Activated CD4-positive, CD25-positive, alpha-beta regulatory T cell treated with anti-CD3 and anti-CD28 coated beads, Interleukin-2, amount 50 U/mL, for 16 hours (primary cell): ENCODE results near the gene TMEM240.
"Not testable (repeated sequence)": the region's sequence is repeated elsewhere in the genome, so short reads cannot be mapped to it uniquely, and the experiment has no call there.

ENCODE experiments used
- DNase-seq: peaks from one replicate; pipeline ENCODE4 v3.0.0-alpha.2; 2020; ENCODE audit warnings: low read depth, low spot score

Gene TMEM240

DNA sequence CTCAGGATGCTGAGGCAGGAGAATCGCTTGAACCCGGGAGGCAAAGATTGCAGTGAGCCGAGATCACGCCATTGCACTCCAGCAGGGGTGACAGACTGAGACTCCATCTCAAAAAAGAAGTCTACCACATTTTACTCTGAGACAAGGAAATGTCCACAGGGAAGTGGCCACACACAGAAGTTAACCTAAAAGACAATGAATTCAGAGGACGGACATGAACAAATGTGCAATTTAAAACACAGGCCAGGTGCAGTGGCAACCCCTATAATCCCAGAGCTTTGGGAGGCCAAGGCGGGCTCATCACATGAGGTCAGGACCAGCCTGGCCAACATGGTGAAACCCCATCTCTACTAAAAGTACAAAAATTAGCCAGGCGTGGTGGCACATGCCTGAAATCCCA lies 17.3 kb upstream of the TMEM240 start:
- DNase-seq: not testable (repeated sequence)

GRCh38 chr1:1556961-1557360 lies 16.5 kb upstream of the TMEM240 start:
- DNase-seq: not testable (repeated sequence)

GRCh38 chr1:1556505-1556904 lies 16.1 kb upstream of the TMEM240 start:
- no peak for DNase-seq

DNA sequence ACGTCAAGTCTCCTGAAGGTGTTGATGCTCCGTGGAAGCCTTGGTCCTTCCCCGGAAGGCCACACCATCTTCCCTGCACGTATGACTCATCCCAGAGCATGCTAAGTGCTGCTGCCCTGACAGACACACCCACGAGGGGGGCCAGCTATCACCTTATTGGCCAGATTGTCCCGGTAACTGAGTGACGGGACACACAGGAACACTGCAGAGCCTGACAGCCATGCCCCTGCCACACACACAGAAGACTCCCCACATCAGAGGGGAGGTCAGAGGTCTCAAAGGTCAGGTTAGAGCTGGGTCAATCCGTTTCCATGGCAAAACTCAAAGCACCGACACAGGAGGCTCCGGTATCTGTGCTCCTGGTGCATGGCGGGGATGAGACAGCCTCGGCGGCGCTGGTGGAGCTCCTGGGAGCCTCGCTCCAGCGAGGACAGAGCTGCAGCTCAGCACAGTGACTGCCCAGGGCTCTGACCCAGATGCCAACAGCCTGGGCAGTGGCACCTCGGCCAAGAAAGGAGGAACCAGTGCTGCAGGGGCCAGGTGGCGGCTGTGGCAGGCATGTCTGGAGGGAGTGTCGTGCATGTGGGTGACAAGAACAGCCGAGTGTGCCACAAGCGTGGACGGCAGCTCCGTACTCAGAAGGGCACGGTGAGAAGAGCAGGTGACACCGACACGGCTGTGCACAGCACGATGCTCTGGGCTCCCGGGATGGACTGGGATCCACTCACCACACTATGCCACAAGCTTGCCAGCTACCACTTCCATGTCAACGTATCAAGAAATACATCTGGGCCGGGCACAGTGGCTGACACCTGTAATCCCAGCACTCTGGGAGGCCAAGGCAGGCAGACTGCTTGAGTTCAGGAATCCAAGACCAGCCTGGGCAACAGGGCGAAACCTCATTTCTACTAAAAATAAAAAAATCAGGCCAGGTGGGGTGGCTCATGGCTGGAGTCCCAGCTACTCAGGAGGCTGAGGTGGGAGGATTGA lies 14.8 kb upstream of the TMEM240 start:
- no peak for DNase-seq

- DNase-seq: no peak
These were observed 14.1 kb upstream of the TMEM240 start for GRCh38 chr1:1554550-1554925.

GRCh38 chr1:1553821-1554494 lies 13.5 kb upstream of the TMEM240 start:
- DNase-seq: no peak

GRCh38 chr1:1552263-1552639 lies 11.8 kb upstream of the TMEM240 start:
- no peak for DNase-seq

GRCh38 chr1:1551524-1552262 lies 11.3 kb upstream of the TMEM240 start:
- no peak for DNase-seq

DNA sequence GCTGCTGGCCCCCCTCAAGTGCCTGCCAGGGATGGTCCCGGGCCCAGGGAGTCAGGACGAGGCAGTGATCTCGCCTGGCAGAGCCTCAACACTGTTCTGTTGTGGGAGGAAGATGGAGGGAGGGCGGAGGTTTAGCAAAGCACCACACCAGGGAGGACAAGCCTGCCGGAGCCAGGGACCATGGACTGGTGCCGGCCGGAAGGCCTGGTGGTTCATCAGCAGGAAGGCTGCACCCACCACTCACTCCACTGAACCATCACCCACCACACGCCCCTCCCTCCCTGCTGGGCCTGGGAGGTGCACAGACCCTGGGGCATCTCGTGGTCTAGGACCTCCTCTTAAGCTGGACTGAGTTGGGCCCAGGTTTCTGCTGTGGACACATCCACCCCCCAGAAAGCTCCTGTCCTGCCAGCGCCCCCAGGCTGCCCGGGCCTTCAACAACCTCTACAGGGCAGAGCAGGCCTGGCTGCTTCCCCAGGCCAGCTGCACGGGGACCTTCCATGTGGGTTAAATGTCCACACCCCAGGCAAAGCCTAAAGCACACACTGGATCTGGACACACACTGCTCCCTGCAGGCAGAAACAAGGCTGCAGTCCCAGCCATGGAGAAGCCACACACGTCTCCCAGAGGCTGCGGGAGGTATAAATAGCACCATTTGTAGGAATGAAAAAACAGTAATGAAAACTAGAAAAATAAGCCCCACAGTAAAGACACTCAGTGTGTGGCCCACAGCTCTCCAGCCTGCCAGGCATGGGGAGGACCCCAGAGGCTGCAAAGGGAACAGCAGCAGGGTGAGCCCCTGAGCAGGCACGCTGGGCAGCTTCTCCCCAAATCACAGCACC lies 10.4 kb upstream of the TMEM240 start:
- DNase-seq: no peak

DNA sequence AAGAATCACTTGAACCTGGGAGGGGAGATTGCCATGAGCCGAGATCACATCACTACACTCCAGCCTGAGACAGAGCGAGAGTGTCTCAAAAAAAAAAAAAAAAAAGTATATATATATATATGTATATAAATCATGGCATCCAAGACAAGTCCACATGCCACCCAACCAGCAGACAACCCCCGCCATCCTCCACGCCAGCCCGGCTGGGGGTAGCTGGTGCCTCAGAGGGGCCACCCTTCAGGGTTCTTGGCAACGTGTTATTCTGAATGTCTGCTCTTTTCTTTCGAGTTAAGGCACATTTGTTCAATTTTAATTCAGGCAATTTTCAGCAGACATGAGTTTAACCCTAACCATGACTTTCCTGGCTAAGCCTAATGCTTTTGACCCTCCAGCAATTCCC lies 9.7 kb upstream of the TMEM240 start:
- DNase-seq: no peak

DNA sequence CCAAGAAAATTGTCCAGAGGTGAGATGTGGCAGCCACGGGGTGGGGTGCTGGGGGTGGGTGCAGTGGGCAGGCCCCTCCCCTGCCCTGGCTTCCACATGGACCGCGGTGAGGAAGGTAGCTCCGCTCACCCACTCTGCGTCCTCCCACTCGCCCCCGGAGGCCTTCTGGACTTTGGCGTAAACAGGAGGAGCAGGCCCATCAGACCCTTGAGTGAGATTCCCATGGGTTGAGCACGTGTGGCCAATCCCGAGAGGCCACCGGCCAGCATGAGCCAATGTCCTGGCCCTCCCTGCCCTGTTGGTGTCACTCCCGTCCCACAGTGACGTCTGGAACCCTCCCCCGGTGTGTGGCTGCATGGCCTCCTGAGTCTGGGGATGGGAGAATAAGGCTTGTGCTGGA lies 8.2 kb upstream of the TMEM240 start:
- no peak for DNase-seq

DNA sequence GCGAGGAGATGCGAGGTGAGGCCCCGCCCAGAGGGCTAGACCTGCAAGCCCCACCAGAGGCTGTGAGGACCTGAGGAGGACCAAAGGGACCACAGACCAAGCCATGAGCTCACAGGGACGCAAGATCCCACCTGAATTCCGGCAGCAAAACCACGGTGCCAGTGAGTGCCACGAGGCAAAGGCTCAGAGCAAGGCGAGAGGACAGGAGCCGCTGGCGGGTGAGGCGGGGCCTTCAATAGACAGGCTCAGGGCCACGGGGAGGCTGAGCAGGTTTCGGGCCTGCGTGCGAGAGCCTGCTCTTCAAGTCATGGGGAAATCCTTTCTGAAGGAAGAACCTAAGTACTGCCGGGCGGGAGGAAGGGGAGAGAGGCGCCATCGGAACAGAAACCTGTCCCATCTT lies 7.1 kb upstream of the TMEM240 start:
- no peak for DNase-seq

GRCh38 chr1:1547011-1547410 lies 6.6 kb upstream of the TMEM240 start:
- DNase-seq: no peak

DNA sequence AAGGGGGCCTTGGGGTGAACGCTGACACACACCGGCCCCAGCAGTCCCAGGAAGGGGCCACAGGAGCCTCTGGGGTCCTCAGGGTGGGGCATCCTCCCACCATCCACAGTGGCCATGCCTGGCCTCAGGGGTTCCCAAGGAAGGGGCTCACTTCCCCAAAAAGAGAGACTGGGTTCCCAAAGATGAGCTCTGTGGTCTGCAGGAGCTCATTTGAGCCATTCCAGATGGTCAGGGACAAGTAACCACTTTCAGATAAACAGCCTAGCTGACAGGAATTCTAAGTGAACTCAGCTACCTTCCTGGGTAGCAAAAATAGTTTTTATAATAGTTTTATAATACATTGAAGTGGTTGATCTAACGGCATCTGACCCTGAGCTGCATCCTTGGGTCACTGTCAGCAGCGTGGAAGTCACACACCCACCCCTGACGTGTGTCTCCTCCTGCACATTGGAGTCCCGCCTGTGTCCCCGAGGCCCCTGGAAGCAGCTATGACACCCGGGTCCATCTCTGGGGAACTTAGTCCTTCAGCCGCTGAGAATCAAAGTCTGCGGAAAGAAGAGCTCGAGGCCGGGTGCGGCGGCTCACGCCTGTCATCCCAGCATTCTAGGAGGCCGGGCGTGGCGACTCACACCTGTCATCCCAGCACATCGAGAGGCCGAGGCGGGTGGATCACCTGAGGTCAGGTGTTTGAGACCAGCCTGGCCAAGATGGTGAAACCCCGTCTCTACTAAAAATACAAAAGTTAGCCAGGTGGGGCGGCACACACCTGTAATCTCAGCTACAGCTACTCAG lies 5.7 kb upstream of the TMEM240 start:
- no peak for DNase-seq

- DNase-seq: no peak
These were observed 4.1 kb upstream of the TMEM240 start for GRCh38 chr1:1544544-1544943.

DNA sequence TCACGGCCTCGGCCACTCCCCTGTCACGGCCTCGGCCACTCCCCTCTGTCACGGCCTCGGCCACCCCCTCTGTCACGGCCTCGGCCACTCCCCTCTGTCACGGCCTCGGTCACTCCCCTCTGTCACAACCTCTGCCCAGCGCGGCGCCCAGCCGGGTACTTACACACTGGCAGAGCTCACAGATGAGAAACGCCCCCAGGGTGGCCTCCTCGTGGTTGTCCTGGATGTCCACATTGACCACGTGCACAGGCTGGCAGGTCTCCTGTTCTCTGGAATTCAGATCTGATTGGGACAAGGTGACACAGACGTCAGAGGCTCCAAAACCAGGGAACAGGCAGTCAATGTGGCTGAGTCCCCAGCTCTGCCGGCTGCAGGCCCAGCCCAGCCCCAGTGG lies 3.3 kb upstream of the TMEM240 start:
- no peak for DNase-seq

GRCh38 chr1:1542766-1543705 lies 2.6 kb upstream of the TMEM240 start:
- no peak for DNase-seq

DNA sequence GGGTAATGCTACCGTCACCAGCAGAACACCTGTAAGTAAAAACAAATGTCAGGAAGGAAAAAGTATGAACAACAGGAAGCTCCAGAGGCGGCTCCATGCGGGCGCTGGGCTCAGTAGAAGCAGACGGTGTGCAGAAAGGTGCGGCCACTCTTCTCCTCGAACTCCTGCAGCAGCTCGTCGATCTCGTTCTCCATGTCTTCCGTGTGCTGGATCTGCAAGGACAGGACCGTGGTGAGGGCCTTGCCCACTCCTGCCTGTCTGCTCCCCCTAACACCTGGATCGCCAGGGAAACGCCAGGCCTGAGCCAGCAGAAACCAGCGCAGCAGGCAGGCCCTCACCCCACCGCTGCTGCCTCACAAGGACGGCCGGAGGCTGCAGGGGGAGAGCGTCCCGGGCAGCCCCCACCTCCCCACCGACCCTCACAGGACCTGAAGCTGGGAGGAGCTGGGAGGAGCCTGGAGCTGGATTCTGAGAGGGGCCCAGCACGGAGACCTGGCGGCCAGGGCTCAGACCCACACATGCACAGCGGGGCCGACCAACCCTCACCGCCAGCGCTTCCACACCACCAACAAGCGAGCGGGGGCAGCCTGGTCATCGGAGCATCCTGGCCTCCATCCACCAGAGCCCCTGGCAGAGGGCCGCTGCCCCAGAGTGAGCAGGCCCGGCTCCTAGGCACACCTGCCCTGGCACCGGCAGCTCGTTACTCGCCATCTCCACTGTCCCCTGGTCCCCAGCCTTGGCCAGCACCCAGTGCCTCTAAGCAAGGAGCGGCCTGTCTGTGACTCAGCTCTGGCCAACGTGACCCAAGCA lies 1.7 kb upstream of the TMEM240 start:
- DNase-seq: no peak
